Mammary epithelial cell (primary cell): ENCODE results near the gene ATG14.

Experiments
- EZH2 ChIP-seq: IDR thresholded peaks from 2 replicates; pipeline ENCODE4 v1.6.1; 2012; ENCODE audit warnings: low read length, inconsistent platforms, borderline replicate concordance
- TF ChIP-seq, protein P1 (sequence below), 2 donors: IDR thresholded peaks in 1 of 2; conservative IDR thresholded peaks in 1 of 2; 2 replicates each; pipeline ENCODE4 v1.5.1; 2011 to 2012; ENCODE audit warnings: inconsistent platforms in 2 of 2, low read length in 2 of 2, mild to moderate bottlenecking in 2 of 2, control low read depth in 1 of 2, low read depth in 1 of 2; ENCODE audit not compliant: insufficient read depth in 1 of 2; ENCODE audit errors: extremely low read depth in 1 of 2

DNA sequence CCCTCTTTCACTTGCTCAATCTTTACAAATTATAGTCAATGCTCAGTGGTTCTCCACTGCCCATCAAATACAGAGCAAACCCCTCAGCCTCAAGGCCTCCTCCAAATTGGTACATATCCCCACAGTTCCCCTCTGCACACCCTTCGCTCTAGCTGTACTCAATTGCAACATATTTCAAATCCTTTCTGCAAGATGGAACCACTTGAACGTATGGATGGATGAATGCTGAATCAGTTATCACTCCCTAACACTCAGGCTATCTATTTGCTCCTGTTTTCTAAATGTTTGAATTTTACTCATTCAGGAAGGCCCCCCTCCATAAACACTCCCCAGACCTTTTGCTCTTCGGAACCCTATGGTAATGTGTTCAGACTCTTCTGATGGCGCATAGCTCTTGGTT is 24.5 kb downstream of the ATG14 start:
- TF ChIP-seq, protein P1, sequence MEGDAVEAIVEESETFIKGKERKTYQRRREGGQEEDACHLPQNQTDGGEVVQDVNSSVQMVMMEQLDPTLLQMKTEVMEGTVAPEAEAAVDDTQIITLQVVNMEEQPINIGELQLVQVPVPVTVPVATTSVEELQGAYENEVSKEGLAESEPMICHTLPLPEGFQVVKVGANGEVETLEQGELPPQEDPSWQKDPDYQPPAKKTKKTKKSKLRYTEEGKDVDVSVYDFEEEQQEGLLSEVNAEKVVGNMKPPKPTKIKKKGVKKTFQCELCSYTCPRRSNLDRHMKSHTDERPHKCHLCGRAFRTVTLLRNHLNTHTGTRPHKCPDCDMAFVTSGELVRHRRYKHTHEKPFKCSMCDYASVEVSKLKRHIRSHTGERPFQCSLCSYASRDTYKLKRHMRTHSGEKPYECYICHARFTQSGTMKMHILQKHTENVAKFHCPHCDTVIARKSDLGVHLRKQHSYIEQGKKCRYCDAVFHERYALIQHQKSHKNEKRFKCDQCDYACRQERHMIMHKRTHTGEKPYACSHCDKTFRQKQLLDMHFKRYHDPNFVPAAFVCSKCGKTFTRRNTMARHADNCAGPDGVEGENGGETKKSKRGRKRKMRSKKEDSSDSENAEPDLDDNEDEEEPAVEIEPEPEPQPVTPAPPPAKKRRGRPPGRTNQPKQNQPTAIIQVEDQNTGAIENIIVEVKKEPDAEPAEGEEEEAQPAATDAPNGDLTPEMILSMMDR (conservative IDR thresholded peaks at IDR 0.05 in 1 of 2, IDR thresholded peaks at IDR 0.05 in 1 of 2; ENCODE audit: extremely low read depth in 1 of 2, insufficient read depth in 1 of 2, low read depth in 1 of 2, low read length in 2 of 2) = no peak
- TF ChIP-seq EZH2 = no peak
